ENCODE data around the gene PGK2.
A peak's percentile ranks its signal among the peaks of the same experiment; 100 is the strongest.
"Not testable (repeated sequence)": the region's sequence is repeated elsewhere in the genome, so short reads cannot be mapped to it uniquely, and the experiment has no call there.

The PGK2 gene

GRCh38 chr6:49787176-49787575 lies at the start of gene PGK2:
TSS of gene PGK2 (minus strand) at chr6:49787285. CDS start at chr6:49787187, 98 bp downstream.
- no peak for DNase-seq (ENCODE audit: low read depth)

GRCh38 chr6:49835140-49835539 lies 48.1 kb upstream of the PGK2 start:
- DNase-seq (ENCODE audit: low read depth), result no peak

DNA sequence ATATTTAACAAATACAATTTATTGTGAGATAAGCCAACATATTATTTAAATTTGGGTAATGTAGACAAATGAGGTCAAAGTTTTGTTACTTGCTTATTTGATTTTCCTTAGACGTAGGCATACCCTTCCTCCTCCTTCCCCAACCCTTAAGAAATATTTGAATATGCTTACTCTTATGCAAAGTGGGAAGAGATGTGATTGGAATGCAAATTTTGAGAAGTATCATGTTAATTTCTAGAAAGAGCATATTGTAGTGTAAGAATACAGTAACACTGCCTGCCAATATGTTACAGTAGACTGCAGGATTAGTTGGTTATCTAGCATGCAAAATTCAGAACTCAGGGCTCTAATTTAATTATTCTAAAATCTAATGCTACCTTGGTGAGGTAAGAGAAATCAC lies 46.3 kb upstream of the PGK2 start:
- no peak for DNase-seq (ENCODE audit: low read depth)

DNA sequence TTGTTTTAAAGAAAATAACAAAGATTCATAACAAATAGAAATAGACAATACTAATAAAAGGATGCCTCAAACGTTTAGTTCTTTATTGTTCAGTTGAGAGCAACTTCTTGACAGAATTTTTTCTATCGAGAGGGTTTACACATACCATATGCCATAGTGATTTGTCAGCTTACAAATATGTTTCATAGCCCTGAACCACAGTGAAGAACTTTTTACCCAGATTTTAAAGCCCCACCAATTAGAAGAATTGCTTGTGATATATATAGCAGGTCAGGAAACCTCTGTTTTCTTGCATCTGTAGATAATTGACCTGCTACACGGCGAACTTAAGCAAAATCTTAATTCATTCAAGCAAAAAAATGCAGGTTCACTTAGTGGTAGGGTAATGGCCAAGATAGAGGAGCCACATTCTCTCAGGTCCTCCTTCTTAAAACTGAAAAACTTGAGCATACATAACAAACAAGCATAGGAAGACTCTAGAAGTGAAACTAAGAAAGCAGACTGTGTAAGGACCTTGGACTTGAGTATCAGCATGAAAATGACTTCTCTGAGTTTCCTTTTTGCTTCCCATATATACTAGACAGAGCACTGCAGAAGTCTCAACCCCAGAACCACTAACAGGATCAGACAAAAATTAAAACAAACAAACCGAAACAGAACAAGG lies 39.8 kb upstream of the PGK2 start:
- no peak for DNase-seq (ENCODE audit: low read depth)

GRCh38 chr6:49815166-49815565 lies 28.1 kb upstream of the PGK2 start:
- DNase-seq (ENCODE audit: low read depth), result no peak

DNA sequence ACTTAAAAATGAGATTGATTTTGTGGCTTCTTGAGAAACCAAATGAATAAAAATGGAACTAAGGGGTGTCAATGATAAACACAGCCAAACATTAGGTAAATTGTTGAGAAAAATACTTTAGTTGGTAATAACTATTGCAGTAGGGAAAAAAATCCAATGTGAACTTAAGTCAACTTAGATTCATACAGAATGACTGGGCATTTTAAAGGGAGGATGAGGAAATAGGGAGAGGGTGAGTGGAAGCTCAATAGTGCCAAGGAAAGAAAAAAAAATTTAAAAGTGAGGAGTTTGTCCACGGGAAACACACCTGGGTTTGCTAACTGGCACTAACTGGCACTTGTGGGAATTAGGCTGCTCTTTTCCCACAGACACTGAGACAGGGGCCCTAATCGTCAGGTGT lies 26.2 kb upstream of the PGK2 start:
- no peak for DNase-seq (ENCODE audit: low read depth)

DNA sequence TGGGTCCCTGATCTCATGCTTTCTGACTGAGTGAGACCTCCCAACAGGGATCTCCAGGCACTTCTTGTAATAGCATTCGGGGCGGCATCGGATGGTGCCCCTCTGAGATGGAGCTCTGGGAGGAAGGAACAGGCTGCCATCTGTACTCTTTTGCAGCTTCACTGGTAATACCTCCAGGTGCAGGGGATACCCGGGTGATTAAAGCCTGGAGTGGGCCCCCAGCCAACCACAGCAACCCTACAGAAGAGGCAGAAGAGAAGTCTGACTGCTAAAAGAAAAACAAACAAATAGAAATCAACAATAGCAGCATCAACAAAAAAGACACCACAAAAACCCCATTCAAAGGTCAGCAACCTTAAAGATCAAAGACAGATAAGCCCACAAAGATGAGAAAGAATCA lies 19.1 kb upstream of the PGK2 start:
- DNase-seq (ENCODE audit: low read depth), result no peak

GRCh38 chr6:49805246-49805645 lies 18.2 kb upstream of the PGK2 start:
- no peak for DNase-seq (ENCODE audit: low read depth)

DNA sequence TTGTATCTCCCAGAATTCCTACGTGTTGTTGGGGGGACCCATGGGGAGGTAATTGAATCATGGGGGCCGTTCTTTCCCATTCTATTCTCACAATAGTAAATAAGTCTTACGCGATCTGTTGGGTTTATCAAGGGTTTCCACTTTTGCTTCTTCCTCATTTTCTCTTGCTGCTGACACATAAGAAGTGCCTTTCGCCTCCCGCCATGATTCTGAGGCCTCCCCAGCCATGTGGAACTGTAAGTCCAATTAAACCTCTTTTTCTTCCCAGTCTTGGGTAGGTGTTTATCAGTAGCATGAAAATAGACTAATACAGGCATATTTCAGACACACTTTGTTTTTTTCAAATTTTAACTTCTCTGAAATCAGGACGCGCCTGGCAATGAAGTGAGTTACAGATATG lies 14.4 kb upstream of the PGK2 start:
- DNase-seq (ENCODE audit: low read depth), result no peak

- DNase-seq (ENCODE audit: low read depth), result no peak
These were observed 12.0 kb upstream of the PGK2 start for GRCh38 chr6:49799090-49799489.

DNA sequence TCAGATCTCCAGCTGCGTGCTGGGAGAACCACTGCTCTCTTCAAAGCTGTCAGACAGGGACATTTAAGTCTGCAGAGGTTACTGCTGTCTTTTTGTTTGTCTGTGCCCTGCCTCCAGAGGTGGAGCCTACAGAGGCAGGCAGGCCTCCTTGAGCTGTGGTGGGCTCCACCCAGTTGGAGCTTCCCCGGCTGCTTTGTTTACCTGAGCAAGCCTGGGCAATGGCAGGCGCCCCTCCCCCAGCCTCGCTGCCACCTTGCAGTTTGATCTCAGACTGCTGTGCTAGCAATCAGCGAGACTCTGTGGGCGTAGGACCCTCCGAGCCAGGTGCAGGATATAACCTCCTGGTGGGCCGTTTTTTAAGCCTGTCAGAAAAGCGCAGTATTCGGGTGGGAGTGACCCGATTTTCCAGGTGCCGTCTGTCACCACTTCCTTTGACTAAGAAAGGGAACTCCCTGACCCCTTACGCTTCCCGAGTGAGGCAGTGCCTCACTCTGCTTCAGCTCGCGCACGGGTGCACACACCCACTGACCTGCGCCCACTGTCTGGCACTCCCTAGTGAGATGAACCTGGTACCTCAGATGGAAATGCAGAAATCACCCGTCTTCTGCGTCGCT lies 9.9 kb upstream of the PGK2 start:
- not testable (repeated sequence) for DNase-seq (ENCODE audit: low read depth)

GRCh38 chr6:49790341-49790740 lies 3.3 kb upstream of the PGK2 start:
- no peak for DNase-seq (ENCODE audit: low read depth)

GRCh38 chr6:49784272-49784671 lies 2.8 kb downstream of the PGK2 start:
- DNase-seq (ENCODE audit: low read depth), result no peak

- DNase-seq (ENCODE audit: low read depth), result no peak
These were observed 4.4 kb downstream of the PGK2 start for GRCh38 chr6:49782725-49783124.

GRCh38 chr6:49782293-49782692 lies 4.8 kb downstream of the PGK2 start:
- DNase-seq (ENCODE audit: low read depth), result no peak

- DNase-seq (ENCODE audit: low read depth), result no peak
These were observed 10.6 kb downstream of the PGK2 start for GRCh38 chr6:49776444-49776843.

DNA sequence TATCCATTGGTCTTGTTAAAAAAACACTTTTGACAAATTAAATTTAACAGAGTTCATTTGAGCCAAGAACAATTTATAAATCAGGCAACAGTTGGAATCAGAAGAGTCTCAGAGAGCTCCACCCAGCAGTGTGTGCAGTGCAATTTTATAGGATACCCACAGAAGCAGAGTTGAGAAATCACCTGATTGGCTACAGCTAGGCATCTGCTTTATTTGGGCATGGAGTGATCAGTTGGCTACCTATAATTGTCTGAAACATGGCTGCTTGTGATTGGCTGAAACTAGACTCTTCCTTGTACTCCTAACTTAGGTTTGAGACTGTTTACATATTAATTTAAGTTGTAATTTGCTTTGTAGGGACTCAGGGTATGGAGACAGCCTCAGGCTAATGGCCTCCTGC lies 12.0 kb downstream of the PGK2 start:
- no peak for DNase-seq (ENCODE audit: low read depth)

DNA sequence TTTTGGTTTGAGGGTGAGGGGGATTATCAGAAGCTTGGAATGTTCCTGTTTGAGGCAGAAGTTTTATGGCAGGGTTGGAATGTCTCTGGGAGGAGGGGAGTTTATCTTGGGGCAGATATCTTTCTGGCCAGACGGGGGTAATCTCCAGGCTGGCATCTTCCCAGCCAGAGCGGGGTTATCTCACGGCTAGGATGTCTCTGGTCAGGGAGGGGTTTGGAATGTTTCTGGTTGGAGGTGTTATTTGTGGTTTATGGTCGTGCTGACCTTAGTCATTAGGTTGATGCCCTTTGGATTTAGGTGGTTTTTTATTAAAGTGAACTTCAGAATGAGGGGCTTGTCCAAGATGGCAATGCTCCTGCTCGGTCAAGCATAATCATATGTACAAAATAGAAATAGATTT lies 14.8 kb downstream of the PGK2 start:
- DNase-seq (ENCODE audit: low read depth), result no peak

DNA sequence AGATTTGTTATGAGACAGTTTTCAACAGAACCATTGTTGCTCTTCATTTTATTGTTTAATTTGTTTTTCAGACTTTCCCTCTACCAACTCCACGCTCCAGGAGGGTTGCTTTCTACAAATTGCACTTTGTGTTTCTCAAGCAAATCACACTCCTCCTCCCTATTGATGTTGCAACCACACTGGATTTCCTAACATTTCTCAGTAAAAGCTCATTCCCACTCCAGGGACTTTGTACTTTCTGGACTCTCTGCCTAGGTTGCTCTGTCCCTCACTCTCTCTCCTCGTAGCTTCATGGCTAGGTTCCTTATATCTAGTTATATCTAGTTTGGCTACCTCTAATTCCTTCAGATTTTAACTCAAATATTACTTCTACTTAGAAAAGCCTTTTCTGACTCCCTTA lies 20.3 kb downstream of the PGK2 start:
- DNase-seq (ENCODE audit: low read depth), result no peak

DNA sequence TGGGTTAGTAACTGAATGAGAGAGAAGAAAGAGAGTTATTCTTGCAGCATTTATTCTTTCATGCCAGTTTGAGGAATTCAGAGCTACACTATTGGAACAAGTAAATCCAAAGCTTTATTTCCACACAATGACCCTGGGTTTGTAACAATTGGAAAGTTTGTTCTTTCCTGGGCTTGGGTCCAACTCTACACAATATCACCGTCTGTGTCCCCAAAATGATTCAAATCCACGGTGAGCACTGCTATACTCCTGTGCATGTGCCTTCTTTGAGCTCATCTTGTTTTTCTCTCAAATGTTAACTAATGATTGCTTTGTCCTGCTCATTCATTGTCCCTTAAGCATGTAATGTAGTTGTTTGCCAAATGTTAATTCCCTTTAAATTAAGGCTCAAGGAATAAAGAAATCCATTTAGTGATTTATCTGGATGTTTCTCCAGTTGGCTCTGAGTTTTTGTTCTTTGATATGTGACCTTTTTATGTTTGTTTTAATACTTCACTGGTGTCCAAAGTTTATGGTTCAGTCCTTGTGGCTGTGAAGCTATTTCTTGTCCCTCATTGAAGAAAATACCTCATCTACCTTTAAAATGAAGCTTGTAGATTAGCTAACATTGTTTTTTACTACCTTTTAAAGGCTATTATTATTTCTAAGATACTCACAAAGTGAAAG lies 22.4 kb downstream of the PGK2 start:
- DNase-seq (ENCODE audit: low read depth), result no peak

GRCh38 chr6:49744259-49744658 lies 42.8 kb downstream of the PGK2 start, which contains the start of gene CRISP3:
TSS of gene CRISP3 (minus strand) at chr6:49744388. CDS start at chr6:49744367, 21 bp downstream.
- peak; percentile 3 for DNase-seq (ENCODE audit: low read depth)

GRCh38 chr6:49743429-49743828 lies 43.7 kb downstream of the PGK2 start:
- no peak for DNase-seq (ENCODE audit: low read depth)

DNA sequence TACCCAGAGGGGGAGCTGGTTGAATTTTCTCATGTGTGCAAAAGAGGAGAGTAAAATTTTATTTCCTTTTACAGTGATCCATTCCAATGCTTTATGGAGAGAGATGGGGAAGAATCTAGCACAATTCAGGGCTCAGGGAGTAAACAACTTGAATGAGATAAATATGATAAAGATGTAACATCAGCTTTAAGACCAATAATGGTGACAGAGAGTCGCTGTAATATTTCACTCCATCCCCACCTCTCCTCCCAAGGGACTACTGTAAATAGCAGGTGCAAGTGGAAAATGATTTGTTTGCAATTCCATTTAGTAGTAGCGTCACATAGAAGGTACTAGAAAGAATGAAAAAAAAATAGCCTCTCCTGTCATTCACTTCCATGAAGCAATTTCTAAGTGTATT lies 47.7 kb downstream of the PGK2 start:
- no peak for DNase-seq (ENCODE audit: low read depth)
